ENCODE data around the gene TNFRSF8. TPM values are rescaled to one million over a fixed set of nuclear protein-coding genes. Genes with fewer than 3 reads are reported as not detected.

TNFRSF8 gene
- total and polyA plus RNA-seq, 2 of the 4 experiments (the other 2 are of a cell fraction): under 0.01 to 0.31 TPM

DNA sequence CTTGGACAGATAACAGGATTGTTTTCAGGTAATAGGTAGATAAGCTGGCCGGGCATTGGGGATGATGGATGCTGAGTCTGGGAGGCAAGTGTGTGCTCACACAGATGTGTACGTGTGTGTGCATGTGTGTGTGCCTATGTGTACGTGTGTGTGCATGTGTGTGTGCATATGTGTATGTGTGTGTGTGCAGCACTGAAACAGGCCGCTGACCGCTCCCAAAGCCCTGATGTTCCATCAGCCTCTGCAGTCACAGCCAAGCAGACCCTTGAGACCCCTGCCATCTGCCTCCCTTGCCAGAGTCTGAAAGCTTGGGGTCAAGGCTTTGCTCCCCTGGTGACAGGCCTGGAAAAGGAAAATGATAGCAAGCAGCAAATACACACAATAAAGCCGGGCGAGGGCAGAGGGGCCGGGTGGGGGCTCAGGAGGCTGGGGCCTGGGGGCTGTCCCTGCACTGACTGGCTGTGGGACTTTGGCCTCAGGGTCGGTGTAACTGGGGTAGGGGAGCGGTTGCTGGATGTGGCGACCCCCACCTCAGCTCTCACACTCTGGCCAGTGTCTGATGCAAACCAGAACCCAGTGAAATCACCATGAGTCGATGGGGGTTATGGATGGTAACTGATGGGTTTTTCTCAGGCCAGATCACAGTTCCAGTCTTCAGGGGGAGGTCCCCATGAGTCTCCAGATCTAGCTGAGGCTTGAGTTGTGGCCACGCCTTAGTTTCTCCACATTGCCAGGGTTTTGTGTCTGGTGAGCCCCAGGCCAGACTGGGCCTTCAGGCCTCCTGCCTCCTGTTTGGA, 9.2 kb upstream of the TNFRSF8 start (continued):
- TF ChIP-seq CEBPB (IDR thresholded peaks at IDR 0.05; ENCODE audit: low read depth, low read length): no peak

GRCh38 chr1:12055259-12055658, 7.8 kb upstream of the TNFRSF8 start:
- H3K18ac ChIP-seq (ENCODE audit: low read depth, low read length): no peak overlapping the region
- H3K79me1 ChIP-seq (ENCODE audit: low read depth in 1 of 2, low read length in 2 of 2): no peaks in the 10 kb centered on the region
- dilution Hi-C loops (cut with HindIII; ENCODE audit: low sequenced_read_pairs, unreplicated experiment) (no loop called here), in situ Hi-C loops (cut with MboI; ENCODE audit: low sequenced_read_pairs) (no loop called here), intact Hi-C loops (cut with micrococcal nuclease) (no loop called here)
- ATAC-seq (ENCODE audit: low read depth) (no peak), DNase-seq (no peak)
- no peaks in the 10 kb centered on the region for H4K20me1 ChIP-seq (ENCODE audit: insufficient read depth, low read length)
- no peak overlapping the region for H3K23ac ChIP-seq (ENCODE audit: low read depth, low read length)
- H2AK5ac ChIP-seq (ENCODE audit: low read depth, low read length): no peak overlapping the region
- H3K9me3 ChIP-seq (ENCODE audit: control insufficient read depth, insufficient read depth, low read length): peaks cover 7% of the 10 kb centered on the region
- H3K4ac ChIP-seq (ENCODE audit: low read depth, low read length): no peak overlapping the region
- 97% methylated on average over 4 of the region's 6 CpGs; no CpG with 5 or more reads in 1 of the 2 experiments for WGBS, 2 experiments (ENCODE audit: extremely low coverage in 2 of 2, insufficient read length in 1 of 2)
- no peaks in the 10 kb centered on the region for H3K36me3 ChIP-seq (ENCODE audit: control insufficient read depth, insufficient read depth, low read length)
- H4K5ac ChIP-seq (ENCODE audit: low read depth, low read length): no peak overlapping the region
- H2BK15ac ChIP-seq (ENCODE audit: low read depth, low read length): no peak overlapping the region
- no peak overlapping the region for H4K8ac ChIP-seq (ENCODE audit: low read depth in 2 of 2, low read length in 2 of 2)
- H3K56ac ChIP-seq (ENCODE audit: extremely low read depth, insufficient read depth, low read length): no peak overlapping the region
- peaks cover 14% of the 10 kb centered on the region for H3K27me3 ChIP-seq (ENCODE audit: control insufficient read depth, insufficient read depth, low read length)
- H3K4me2 ChIP-seq (ENCODE audit: low read depth, low read length): no peak overlapping the region
- no peak overlapping the region for H4K91ac ChIP-seq (ENCODE audit: insufficient read depth, low read depth, low read length)
- POLR2A ChIA-PET (ENCODE audit: unreplicated experiment): no interaction called here
- H3K27ac ChIP-seq (ENCODE audit: insufficient read depth, low read length): no peak overlapping the region
- no peak for TF ChIP-seq CTCF (conservative IDR thresholded peaks at IDR 0.05; ENCODE audit: low read depth, low read length)
- TF ChIP-seq MXI1 (IDR thresholded peaks at IDR 0.05; ENCODE audit: borderline replicate concordance, low read depth, low read length): no peak
- no peak for TF ChIP-seq CEBPB (IDR thresholded peaks at IDR 0.05; ENCODE audit: low read depth, low read length)
- no peak for TF ChIP-seq SMC3 (IDR thresholded peaks at IDR 0.05; ENCODE audit: low read depth, low read length)
- no peak for TF ChIP-seq RAD21 (IDR thresholded peaks at IDR 0.05; ENCODE audit: low read length)
- TF ChIP-seq POLR2A (IDR thresholded peaks at IDR 0.05; ENCODE audit: low read depth, low read length): no peak
- TF ChIP-seq MAZ (IDR thresholded peaks at IDR 0.05; ENCODE audit: borderline replicate concordance, low read depth, low read length): no peak
- no peak for TF ChIP-seq RCOR1 (IDR thresholded peaks at IDR 0.05; ENCODE audit: insufficient replicate concordance, low read length)
- CTCF ChIA-PET: interaction anchor here (0.7 kb wide), 1 partner anchor 12 kb away, joined by 5 read pairs; no protein-coding TSS in a partner anchor
- no peak overlapping the region for H3K14ac ChIP-seq (replicated peaks; ENCODE audit: low read depth, low read length)
- no peaks in the 10 kb centered on the region for H3K9me1 ChIP-seq (ENCODE audit: insufficient read depth, low read length)
- H2BK120ac ChIP-seq (ENCODE audit: low read depth, low read length): no peak overlapping the region
- H2AFZ ChIP-seq (replicated peaks; ENCODE audit: low read length, poor library complexity): peak overlapping the region; percentile 6
- no peak overlapping the region for H2AK9ac ChIP-seq (replicated peaks; ENCODE audit: low read depth, low read length, poor library complexity)
- H3K4me3 ChIP-seq (ENCODE audit: insufficient read depth, low read depth, low read length): no peak overlapping the region
- H2BK5ac ChIP-seq (ENCODE audit: low read depth, low read length, poor library complexity, severe bottlenecking): no peak overlapping the region
- BruUV-seq (replicated peaks): no TSS peak
- no peak overlapping the region for H3K9ac ChIP-seq (ENCODE audit: low read depth, low read length)
- H3K4me1 ChIP-seq (ENCODE audit: control insufficient read depth, insufficient read depth, low read length): peaks cover 5% of the 10 kb centered on the region; the same call in 1 of the 2 replicates
- no peak overlapping the region for H2BK20ac ChIP-seq (ENCODE audit: low read depth, low read length)

Data from IMR-90 (cell line).